CD4-positive, alpha-beta T cell treated with Interleukin-2 at 100 ng/mL for 4 hours (primary cell): ENCODE measurements around the gene CENPK.
"Not testable (repeated sequence)": the region's sequence is repeated elsewhere in the genome, so short reads cannot be mapped to it uniquely, and the experiment has no call there.

ENCODE experiments used
- DNase-seq: peaks from one replicate; pipeline ENCODE4 v3.0.0-alpha.2; 2020; ENCODE audit warnings: low spot score

Gene CENPK

DNA sequence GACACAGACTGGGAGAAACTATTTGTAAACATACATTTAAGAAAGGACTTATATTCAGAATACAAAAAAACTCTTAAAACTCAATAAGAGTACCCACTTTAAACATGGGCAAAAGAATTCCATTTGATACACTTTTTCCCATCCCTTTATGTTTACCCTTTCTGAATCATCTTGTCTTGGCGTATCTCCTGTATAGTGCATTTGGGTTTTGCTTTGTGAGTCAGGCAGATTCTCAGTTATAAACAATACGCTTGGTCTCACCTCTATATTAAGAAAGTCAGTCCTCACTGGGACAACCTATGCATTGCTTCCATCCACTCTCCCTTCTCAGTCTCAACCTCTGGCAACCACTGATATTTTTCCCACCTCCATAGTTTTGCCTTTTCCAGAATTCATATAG, 54.0 kb downstream of the CENPK start:
- no peak for DNase-seq

DNA sequence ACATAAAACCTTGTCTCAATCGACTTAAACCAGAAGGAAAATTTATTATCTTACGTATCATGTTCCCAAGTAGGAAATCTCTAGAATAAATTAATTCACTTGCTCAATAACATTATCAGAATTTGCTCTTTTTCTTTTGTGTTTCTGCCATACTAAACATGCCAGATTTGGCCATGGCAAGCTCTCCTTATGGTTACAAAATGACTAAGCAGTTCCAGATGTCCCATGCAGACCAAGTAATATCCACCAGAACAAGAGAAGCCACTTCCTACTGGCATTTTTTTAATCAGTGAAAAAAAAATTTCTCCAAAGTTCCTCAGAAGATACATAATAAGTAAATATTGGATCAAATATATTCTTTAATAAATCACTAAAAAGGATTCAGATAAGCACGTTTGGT, 56.0 kb downstream of the CENPK start:
- DNase-seq = no peak

DNA sequence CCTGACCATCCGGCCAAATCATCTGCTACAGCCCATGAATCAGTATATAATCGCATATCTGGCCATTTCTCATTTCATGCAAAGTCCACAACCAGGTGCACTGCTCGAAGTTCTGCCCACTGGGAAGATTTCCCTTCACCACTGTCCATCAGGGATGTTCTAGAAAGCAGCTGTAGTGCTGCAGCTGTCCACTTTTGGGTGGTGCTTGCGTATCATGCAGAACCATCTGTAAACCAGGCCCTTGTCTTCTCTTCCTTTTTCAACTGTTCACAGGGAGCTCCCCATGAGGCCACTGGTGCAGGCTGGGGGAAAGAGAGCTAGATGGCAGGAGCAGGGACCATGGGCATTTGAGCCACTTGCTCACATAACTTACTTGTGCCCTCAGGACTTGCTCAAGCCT, 73.8 kb downstream of the CENPK start:
- DNase-seq = no peak

DNA sequence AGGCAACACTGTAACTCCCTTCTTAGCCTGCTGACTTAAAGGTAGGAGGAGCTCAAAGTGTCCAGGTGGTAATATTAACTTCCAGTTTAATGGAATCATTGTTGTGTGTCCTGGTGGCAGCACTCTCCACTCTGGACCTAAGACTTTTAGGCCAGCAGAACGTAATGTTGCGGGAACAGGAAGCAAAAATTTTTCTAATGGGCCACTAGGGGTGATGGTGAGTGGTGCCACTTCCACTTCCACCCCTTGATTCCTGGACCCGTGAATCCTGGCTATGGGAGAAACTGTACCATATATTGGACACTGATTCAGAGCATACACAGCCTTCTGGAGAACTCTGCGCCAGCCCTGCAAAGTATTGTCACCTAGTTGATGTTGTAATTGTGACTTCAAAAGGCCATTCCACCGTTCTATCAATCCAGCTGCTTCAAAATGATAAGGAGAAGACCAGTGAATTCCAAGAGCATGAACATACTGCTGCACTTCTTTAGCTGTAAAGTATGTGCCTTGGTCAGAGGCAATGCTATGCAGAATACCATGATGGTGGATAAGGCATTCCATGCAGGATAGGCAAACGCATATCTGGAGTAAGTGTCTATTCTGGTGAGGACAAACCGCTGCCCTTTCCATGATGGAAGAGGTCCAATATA, 74.8 kb downstream of the CENPK start:
- DNase-seq = not testable (repeated sequence)

DNA sequence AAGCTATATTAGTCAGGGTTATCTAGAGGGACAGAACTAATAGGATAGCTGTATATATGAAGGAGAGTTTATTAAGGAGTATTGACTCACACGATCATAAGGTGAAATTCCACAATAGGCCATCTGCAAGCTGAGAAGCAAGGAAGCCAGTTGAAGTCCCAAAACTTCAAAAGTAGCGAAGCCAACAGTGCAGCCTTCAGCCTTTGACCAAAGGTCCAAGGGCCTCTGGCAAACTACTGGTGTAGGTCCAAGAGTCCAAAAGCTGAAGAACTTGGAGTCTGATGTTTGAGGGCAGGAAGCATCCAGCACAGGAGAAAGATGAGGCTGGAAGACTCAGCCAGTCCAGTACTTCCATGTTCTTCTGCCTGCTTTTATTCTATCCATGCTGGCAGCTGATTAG, 76.2 kb downstream of the CENPK start:
- not testable (repeated sequence) for DNase-seq

DNA sequence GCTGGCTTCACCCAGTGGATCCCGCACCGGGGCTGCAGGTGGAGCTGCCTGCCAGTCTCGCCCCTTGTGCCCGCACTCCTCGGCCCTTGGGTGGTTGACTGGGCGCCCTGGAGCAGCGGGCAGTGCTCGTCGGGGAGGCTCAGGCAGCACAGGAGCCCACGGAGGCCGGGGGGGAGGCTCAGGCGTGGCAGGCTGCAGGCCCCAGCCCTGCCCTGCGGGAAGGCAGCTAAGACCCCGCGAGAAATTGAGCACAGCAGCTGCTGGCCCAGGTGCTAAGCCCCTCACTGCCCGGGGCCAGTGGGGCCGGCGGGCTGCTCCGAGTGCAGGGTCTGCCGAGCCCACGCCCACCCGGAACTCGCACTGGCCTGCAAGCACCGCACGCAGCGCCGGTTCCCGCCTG, 77.6 kb downstream of the CENPK start:
- DNase-seq = no peak

DNA sequence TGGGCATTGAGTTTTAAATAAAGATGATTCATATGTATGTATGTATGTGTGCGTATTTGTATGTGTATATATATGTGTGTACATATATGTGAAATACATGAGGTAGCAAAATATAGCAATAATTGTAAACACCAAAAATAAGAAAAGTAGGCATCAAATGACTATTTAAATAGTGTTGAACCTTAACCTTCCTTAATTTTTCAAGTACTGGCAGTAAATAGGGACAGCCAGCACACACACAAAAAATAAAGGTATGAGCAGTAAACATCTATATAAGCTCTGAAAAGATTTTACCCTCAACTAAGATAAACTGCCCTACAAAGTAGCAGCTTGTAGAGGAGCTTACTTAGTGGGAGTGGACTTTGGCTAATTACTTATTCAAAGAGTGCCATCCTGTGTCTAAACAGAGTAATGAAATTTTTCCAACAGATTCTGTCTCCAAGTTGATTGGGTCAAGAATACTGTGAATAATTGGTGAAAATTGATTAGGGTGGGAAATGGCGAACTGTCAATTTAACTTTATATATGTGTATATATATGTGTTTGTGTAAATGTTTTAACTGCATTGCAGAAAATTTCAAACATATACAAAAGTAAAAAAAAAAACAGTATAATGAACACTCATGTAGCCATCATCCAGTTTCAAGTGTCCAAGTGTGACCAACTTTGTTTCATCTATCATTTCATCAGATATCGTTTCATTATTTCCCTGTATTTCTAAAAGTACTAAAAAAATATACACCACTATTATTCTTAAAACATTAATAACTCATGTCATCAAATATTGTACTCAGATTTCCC, 79.2 kb downstream of the CENPK start:
- DNase-seq = peak; percentile 68

DNA sequence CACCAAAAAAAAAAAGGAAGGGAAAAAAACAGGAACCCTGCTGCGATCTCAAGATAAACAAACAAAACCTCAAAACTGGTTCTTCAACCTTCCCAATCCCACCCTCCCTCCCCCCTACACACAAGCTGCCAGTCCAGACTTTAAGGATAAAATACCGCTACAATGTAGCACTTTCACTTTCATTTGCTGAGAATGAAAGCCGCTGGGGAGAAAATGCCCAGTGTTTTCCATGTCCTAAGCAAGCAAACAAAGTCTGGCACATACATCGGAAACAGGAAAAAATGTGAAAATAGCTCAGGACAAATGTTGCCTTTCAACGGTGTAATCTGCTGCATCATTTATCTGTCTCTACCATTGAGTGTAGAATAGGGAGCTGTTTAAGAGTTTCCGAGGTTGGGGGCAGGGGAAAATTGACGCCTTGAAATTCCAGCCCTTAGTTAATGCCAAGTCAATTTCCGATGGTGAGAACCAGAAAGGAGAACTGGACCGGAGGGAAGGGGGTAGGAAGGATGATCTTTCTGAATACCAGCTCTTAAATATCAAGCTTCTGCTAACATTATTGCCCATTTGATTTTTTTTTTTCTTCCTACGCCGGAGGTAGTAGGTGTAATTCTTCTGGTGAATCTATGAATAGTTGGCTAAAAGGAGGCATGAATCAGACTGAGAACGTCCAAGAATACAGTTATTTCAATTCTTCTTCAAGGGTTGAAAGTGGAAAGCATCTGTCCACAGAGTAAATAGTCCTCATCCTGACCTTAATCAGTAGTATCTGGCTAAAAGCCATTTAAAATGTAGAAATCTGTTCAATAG, 80.0 kb downstream of the CENPK start:
- DNase-seq = peak; percentile 31

DNA sequence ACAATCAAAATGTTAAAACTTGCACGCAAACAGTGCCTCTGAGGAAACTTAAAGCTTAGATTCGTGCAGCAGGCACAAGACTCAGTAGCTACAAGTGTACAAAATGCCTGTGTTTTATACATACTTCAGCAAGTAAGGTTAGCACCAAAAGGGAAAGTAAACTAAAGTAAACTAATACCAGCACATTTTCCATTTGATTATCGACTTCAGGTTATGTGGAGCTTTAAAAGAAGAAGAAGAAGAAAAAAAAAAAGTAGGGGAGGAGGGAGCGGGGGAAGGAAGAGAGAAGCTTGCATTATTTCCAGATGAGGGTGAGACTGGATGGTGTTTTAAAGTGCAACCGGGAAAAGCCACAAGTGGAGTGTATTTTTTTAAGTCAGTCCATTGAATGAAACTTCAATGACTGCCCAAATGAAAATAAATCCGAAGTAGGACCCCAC, 80.7 kb downstream of the CENPK start:
- no peak for DNase-seq

DNA sequence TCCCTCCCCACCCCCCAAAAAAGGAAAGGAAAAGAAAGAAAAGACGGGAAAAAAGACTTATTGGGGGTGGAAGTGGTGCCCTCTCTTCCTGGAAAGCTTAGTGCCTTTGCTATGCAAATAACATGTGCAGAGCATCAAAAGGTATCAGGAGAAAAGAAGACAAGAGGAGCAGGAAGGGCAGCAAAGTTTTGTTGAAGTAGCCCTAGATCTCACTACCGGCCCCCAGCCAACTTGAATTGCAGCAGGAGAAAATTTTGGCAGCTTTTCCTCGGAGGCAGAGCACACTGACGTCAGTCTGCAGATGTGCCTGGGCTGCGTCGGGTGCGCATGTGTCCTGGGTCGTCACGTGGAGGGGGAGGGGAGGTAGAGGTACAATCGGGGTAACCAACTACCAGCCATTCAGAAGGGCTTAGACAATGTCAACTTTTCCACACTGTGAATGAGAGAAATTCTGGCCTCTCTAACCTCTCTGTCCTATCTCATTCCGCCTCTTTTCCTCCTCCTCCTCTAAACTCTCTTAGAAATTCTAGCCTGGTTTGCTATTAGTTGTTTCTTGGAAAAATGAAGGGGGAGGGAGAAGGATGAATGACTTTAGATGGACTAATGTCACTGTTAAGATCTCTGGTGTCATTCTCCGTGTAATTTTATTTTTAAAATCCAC, 81.2 kb downstream of the CENPK start, which contains the start of gene ADAMTS6:
Gene ADAMTS6, minus strand, starts transcription at position 286 of the 661 bp plus-strand sequence. CDS start 8,247 bp downstream, outside the sequence.
- peak; percentile 70 for DNase-seq

DNA sequence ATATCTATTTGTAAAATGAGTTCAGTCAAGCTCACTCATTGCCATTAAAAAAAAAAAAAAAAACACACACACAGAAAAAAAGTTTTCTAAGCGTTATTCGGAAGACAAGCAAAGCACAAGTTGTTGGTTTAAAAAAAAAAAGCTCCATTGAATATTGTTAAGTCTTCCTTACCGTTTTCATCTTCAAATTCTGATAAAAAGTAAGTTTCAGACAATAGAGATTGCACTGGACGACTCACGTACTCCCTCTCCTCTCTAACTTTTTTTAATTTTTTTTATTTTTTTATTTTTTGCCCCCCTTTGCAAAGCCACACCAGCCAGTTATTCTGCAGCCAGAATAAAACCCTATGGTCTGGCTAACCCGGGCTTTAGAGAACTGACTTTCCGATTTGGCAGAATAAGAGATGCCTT, 81.8 kb downstream of the CENPK start:
- DNase-seq = no peak

DNA sequence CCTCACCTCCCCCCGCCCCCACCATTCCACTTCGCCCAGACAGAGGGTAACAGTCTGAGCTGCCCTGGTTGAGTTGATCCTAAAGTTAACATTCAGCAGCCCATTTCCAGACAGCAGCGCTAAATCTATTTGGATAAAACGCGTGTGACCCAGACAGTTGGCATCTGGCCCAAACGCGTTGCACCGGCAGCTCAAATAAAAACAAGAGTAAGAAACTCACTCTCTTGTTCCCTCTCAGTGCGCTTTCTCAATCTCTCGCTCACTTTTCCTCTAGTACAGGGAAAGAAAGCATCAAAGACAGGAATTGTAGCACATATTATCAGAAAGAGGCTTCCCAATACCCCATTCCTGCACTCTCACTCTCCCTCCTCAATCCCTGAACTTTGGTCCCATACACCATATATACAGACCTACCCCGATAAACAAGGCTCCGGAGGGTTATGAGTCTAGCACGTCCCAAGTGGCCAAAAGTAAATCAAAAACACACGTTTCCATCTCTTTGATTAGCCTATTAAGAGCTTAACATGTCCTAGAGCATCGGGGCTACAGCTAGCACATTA, 82.6 kb downstream of the CENPK start:
- DNase-seq = peak; percentile 28

DNA sequence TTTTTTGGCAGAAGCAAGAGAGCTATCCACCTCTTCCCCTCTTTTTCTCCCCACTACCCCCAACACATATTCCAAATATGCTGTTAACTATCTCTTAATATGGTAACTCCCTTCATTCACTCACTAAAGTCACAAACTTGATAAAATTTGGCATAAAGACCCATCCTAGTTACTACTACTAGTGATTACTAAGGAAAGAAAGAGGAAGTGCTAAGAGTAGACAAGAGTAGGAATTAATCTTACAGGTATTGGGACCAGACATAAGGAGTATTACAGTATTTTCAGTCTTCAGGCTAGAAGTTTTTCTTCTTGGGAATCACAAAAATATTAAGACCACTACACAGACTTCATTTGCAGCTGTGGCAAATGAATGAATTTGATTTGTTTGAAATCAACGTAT, 83.4 kb downstream of the CENPK start:
- no peak for DNase-seq

DNA sequence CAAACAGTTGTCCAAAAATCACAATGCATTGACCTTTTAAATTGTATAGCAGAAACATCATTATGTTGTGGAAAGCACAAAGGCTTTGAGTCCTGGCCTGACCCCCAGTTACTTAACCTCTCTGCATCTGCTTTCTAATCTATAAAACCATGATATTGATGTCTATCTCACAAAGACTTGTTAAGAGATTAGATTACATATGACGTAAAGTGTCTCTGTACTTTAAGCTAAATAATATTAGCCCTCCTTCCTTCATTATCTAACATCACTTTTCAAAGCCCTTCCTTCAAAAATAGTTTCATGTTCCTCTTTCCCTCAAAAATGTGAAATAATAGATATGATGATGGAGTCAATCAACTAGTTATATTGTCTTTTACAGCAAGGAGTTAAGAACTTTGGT, 84.6 kb downstream of the CENPK start:
- DNase-seq = no peak

DNA sequence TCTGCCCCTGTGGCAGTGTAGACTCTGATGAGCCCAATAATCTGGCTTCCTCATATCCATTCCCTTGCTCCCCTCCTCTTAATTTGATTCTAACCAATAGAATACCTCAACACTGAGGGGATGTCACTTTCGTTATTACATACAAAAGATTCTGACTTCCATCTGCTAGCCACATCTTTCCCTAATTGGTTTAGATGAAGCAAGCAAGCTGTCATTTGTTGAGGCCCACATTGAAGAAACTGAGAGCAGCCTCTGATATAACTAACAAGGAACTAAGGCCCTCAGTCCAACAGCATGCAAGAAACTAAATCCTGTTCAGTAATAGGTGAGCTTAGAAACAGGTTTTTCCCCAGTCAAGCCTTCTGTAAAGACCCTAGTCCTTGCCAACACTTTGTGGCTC, 87.1 kb downstream of the CENPK start:
- no peak for DNase-seq

DNA sequence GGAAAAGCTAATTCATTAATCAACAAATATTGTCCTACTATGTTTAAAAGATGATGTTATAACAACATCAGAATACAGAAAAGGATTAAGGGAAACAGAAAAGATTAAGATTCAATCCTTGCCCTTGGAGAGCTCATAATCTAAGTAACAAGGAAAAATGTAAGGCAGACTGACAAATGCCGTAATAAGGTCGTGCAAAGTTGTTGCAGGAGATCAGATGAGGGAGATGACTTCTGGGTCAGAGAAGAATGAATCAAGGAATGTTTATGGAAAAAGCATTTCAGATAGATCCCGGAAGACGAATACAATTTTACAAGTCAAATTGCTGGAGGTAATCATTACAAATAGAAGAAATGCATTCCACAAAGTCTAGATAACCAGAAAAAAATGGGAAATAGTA, 87.6 kb downstream of the CENPK start:
- no peak for DNase-seq

DNA sequence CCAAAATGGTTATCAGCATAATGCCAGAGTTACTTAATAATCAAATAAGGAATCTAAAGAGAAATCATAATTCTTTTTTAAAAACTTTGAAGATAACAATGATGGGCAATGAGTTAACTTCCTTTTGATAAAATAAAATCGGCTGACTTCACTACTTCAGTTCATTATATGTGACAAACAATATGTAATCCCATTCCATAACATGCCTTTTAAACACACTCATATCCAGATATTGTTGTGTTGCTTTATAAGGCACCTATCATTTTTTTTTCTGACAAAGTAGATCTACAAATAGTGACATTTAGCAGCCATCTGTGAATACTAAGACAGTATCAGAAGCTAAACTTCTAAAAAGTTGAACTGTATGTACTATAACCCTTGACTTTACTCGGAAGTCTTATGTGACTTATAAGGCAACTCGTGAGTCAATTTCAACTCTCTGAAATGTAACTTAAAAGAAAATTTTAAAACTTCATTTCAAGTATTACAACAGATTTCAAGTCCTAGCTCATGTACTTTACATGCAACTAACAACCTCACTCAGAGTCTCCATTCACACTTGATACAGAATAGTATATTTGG, 88.7 kb downstream of the CENPK start:
- DNase-seq = no peak

DNA sequence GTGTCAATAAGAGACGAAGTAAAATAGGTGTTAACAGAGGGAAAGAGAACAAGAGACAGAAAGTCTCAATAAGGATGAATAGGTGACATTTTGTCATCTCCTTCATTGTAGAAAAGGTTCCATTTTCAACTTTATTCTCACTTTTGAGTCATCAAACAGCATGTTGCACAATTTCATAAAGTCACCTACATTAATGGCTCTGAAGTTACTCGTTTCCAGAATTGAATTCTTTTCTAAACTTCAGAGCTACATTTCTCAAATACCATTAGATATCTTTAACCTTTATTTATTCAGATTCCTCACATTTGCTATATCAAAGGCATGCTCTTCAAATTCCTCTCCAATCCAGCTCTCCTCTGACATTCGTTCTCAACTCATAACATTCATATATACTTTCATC, 94.3 kb downstream of the CENPK start:
- no peak for DNase-seq
